HG03039 (cell line): ENCODE results near the gene KIFC1.

Experiments
- ATAC-seq: cut with Tn5 transposase; IDR thresholded peaks from one replicate; pipeline ENCODE4 v1.9.1; 2021; ENCODE audit warnings: mild to moderate bottlenecking, moderate library complexity; ENCODE audit not compliant: unreplicated experiment

KIFC1 gene

GRCh38 chr6:33439956-33440648 lies 48.5 kb downstream of the KIFC1 start:
- no peak for ATAC-seq

GRCh38 chr6:33440649-33441309 lies 49.2 kb downstream of the KIFC1 start:
- no peak for ATAC-seq

- ATAC-seq, result no peak
Measured at GRCh38 chr6:33441457-33441856, 49.8 kb downstream of the KIFC1 start.

GRCh38 chr6:33442283-33442682 lies 50.7 kb downstream of the KIFC1 start:
- no peak for ATAC-seq

- no peak for ATAC-seq
Measured at GRCh38 chr6:33443025-33443424, 51.4 kb downstream of the KIFC1 start.

- no peak for ATAC-seq
Measured at GRCh38 chr6:33443619-33444504, 52.2 kb downstream of the KIFC1 start.

- ATAC-seq, result no peak
Measured at GRCh38 chr6:33445119-33445603, 53.5 kb downstream of the KIFC1 start.

- no peak for ATAC-seq
Measured at GRCh38 chr6:33446356-33446755, 54.7 kb downstream of the KIFC1 start.

GRCh38 chr6:33450434-33450833 lies 58.8 kb downstream of the KIFC1 start:
- no peak for ATAC-seq

- no peak for ATAC-seq
Measured at GRCh38 chr6:33451606-33452005, 60.0 kb downstream of the KIFC1 start.

- no peak for ATAC-seq
Measured at GRCh38 chr6:33452496-33452895, 60.9 kb downstream of the KIFC1 start.

GRCh38 chr6:33453393-33454008 lies 61.9 kb downstream of the KIFC1 start:
- no peak for ATAC-seq

GRCh38 chr6:33454009-33454946 lies 62.7 kb downstream of the KIFC1 start, which contains the start of gene ZBTB9:
TSS of gene ZBTB9 (plus strand) at chr6:33454576. CDS start at chr6:33455101, 525 bp downstream.
- peak; percentile 98 for ATAC-seq

GRCh38 chr6:33455051-33455450 lies 63.4 kb downstream of the KIFC1 start:
- ATAC-seq, result no peak

GRCh38 chr6:33456156-33456555 lies 64.5 kb downstream of the KIFC1 start:
- no peak for ATAC-seq

- no peak for ATAC-seq
Measured at GRCh38 chr6:33458676-33459075, 67.1 kb downstream of the KIFC1 start.

- ATAC-seq, result no peak
Measured at GRCh38 chr6:33459226-33459625, 67.6 kb downstream of the KIFC1 start.
